GM19397 (cell line): ENCODE results near the gene HSBP1.
A peak's percentile ranks its signal among the peaks of the same experiment; 100 is the strongest.

Experiments used
- ATAC-seq: cut with Tn5 transposase; IDR thresholded peaks from one replicate; pipeline ENCODE4 v1.9.1; 2021; ENCODE audit warnings: mild to moderate bottlenecking, moderate library complexity; ENCODE audit not compliant: unreplicated experiment

The HSBP1 gene

DNA sequence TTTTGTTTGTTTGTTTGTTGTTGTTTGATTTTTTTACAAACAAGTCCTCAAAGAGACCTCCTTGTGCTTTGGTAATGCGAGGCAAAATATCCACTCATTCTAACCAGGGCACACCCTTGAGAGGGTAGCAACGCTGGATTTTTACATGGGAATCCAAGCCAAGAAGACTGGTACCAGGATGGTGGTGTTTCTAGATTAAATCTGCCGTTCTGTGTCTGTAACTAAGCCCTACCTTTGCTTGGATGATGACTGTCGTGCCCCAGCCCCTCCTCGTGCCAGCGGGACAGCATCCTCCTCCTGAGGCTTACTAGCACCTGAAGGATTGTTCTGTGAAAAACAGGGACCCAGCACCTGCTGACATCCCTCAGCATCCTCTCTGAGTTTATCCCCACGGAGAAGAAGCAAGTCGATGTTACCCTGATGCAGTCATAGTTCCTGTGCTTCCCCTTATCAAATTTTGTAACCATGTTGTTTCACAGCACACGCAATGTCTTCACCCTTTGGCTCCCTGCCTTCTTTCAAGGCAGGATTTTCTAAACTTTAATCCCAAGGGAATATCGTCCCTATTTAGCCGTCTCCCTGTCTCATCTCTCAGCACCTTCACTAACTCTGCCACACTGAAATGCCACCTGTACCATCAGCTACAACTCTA lies 5.1 kb upstream of the HSBP1 start:
- no peak for ATAC-seq

DNA sequence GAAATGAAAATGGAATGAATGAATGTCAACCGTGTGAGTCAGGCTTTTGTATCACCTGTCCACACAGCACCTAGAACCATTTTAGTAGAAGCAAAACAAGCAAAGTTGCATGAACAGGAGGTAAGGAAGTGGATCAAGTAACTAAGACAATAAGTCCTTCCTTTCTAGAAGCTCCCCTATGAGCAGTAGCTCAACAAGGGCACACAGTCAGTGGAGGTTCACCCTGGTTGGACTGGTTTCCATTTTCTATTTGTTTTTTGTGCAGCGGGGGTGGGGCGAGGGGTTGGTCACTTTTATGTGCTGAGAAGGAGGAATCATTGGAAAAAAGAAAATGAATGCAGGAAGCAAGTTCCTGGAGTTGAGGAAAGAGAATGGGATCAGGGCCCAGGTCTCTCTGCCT lies 4.0 kb upstream of the HSBP1 start:
- ATAC-seq: no peak

DNA sequence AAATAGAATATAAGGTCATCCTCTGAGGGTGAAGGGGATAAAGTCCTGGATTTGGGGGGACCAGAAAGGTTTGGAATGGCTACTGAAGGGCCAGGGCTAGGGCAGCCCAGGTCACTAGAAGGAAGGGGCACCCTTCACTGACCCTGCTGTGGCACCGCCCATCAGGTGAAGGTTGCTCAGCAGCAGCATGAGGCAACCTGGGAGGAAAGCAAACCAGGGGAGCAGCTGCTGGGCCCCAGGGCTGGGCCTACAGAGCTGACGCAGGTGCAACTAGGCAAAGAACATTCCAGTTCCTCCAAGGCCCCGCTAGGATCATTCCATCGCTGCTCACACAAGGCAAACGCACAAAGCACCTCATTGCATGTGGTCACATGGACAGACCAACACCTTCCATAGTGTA lies 3.4 kb upstream of the HSBP1 start:
- no peak for ATAC-seq

DNA sequence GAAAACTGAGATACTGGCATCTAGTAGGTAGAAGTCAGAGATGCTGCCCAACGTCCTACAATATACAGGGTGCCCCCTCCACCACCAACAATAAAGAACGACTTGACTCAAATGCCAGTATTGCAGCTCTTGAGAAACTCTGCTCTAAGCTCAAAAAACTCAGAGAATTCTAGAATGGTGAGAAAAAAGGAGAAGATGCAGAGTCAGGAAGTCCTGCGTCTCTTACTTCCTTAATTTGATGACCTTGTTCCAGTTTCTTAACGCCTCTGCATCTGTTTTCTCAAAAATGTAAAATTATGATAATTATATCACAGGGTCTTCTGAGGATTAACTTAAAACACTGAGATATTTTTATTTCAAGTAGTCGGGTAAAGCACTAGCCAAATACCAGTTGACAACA lies 1.7 kb upstream of the HSBP1 start:
- ATAC-seq: no peak

DNA sequence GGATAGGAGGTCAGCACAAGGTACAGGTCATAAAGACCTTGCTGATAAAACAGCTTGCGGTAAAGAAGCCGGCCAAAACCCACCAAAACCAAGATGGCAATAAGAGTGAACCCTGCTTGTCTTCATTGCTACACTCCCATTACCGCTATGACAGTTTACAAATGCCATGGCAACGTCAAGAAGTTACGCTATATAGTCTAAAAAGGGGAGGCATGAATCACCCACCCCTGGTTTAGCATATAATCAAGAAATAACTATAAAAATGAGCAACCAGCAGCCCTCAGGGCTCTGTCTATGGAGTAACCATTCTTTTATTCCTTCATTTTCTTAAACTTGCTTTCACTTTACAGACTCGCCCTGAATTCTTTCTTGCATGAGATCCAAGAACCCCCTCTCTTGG lies 1.0 kb upstream of the HSBP1 start:
- no peak for ATAC-seq

DNA sequence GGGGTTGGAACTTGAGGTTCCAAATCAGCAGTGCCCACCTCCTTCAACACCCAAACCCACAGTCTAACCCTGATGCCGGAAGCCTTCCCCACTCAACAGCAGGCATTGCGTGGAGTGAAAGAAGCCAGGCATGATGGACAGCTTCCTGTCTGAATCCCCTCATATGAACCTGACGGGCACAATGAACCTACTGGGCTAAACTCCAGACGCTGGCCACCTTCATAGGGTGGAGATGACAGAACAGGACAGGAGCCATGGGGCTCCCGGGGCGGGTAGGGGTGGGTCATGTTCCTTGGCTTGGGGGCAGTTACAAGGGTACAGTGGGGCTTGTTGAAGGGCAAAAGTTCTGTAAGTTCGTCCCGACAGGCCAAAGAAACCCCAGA lies 460 bp upstream of the HSBP1 start:
- no peak for ATAC-seq

DNA sequence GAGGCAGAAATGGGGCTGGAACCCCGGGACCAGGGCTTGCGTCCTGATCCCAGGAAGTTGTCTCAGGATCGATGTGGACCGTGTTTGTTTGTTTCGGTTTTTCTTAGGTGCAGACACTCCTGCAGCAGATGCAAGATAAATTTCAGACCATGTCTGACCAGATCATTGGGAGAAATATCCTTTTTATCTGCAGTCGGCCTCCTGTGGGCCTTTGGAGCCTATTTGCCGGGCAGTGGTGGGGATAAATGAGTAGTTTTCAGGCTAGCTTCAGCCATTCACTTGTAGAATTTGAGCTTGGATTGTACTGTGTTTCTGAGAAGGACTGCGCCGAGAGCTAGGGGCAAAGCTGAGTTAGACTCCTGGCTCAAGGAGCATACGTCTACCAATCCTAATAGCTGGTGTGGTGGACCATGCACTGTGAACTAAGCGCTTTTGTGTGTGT lies 816 bp downstream of the HSBP1 start:
- no peak for ATAC-seq

DNA sequence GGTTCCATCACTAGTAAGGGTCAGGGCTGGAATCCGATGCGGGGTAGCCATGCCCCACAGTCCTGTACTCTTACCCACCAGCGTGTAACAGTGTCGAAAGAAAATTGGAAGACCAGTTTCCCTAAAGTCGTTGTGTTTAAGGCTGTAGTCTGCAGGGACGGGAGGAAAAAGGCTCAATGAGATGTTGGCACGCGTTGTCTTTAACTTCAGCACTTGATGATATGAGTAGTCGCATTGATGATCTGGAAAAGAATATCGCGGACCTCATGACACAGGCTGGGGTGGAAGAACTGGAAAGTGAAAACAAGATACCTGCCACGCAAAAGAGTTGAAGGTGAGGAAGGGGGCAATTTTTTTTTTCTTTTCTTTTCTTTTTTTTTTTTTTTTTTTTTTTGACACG lies 1.3 kb downstream of the HSBP1 start:
- no peak for ATAC-seq

DNA sequence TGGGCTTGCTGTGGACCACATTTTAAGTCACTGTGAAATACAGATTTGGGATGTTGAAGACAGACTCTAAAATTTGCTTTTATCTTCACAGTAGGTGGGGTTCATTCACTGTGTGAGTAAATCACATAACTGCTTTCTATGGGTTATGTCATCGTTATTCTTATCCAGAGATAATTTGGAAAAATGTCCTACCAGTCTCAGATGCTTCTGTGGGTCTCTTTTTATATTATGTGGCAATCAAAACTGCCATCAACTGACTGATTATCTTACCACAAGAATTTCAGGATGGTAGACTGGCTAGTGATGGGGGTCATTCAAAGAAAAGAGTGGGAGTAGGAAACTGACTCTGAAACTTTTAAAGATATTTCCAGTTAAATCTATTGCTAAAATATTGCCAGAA lies 3.1 kb downstream of the HSBP1 start:
- ATAC-seq: no peak

DNA sequence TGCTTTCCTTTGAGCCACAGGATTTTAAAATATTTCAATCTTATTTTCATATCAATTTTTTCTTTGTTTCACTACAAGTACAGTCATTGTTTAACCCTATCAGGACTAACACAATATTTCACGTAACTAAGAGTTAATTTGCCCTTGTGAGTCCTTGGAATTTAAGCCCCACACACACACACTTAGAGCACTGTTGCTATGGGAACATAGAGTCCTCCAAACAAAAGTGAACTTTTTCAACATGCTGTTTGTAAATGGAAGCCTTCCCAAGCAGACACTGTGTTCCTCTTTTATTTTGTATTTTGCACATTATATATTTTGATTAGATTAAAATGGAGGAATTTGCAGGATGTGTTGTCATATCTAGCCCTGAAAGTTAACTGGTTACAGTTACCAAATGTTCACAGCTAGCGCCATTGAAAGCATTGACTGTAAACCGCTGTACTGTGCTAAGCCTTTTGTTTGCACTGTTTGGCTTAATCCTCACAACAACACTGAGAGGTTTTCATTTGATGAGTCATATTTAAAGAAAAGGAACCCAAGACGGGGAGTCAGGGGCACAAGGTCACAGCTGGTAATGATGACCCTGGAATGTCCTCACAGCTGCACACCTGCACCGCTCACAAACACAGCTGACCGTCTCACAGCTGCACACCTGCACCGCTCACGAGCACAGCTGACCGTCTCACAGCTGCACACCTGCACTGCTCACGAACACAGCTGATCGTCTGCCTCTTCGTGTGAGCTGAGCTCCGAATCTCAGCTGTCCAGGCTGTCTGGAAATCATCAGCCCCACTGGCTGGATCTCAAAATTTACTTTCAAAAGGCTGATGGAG lies 6.3 kb downstream of the HSBP1 start:
- ATAC-seq: no peak

DNA sequence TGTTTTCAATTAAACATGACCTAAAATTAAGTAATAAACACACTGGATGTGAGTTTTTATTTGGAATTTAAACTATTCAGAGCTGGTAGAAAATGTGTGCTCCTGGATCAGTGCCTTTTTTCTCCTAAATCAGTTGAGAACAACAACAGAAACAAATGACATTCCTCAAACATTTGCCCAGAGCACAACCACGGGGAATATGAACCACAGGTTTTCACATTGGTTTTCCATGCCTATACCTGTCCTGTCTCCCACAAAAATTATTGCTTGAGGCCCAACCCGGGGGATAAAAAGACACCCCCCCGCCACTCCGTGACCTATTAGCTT lies 6.8 kb downstream of the HSBP1 start:
- ATAC-seq: no peak

DNA sequence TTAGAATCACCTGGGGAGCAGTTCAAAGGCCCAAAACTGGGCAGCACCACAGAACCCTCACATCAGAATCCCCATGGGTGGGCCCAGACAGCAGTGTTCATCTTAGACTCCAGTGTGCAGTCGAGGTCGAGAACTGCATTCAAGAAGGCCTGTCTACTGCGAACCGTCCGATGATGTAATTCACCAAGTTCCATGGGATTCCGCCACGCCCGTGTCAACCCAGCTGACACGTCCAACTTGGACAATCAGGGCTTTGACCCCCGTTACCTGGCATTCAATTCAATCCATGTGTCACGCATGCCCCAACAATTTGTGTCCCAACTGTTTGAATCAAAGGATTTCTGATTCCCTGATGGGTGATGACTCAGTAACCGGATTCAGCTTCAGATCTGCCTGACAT lies 9.2 kb downstream of the HSBP1 start:
- ATAC-seq: no peak

DNA sequence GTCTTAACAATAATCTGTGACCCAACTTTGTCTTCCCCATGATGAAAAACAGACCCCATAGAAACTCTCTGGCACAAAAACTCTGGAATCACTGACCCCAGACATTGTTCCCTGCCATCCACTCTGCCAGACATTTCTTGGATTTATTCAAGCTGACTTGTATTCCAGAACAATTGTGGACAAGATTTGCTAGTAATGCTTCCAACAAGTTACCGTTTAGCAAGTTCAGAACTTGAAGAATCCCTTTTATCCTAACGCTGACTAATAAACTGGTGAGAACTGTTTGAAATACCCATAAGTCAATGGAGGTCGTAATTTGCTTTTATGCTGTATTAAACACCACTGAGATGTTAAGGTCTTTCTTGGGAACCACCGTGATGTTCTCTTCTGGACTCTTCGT lies 10.5 kb downstream of the HSBP1 start:
- no peak for ATAC-seq

DNA sequence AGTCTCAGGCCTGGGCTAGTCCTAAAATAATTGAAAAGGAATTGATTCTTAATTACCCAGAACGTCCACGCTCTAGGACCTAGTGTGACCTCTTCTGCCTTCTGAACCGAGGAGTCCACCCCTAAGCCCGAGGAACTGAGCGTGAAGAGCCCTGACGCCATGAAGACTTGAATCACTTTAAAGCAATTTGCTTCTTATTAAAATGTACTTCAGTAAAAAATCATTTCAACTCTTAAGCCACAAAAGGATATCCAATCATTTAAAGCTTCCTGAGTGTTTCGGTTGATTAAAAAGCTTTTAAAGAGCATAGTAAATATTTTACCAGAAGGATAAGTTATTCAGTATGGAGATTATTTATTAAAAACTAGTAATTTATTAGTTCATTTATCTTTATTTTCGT lies 11.6 kb downstream of the HSBP1 start:
- no peak for ATAC-seq

DNA sequence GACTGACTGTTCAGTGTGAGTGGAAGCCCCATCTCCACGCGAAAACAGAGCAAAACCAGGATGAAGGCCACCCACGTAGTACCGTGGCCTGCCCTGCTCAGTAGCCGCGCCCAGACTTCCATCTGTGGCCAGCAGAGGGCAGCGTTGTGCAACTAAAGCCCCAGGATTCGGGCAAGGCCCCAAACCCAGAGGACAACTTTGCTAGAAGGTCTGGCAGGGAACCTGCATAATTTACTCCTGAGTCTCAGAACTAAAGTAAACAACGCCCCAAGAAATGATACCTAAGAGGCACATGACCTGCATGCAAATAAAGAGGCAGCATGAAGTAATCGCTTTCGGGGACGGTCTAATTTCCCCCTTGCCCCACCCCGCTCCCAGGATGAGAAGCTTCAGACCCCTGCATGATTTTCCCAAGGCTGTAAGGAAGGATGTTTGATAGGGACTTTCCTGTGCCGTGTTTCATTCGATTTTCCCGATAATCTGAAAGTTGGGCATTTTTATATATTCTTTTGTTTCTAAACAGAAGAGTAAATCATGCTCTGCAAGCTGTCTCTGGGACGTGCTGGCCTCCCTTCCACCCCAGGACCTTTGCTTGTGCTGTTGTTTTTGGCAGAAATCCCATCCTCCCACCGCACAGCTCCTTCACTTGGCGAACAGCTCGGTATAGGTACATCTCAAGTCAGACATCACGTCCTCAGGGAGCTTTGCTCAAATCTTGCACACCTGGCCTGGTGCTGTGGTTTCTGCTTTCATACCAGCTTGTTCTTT lies 18.6 kb downstream of the HSBP1 start:
- peak; percentile 75 for ATAC-seq

DNA sequence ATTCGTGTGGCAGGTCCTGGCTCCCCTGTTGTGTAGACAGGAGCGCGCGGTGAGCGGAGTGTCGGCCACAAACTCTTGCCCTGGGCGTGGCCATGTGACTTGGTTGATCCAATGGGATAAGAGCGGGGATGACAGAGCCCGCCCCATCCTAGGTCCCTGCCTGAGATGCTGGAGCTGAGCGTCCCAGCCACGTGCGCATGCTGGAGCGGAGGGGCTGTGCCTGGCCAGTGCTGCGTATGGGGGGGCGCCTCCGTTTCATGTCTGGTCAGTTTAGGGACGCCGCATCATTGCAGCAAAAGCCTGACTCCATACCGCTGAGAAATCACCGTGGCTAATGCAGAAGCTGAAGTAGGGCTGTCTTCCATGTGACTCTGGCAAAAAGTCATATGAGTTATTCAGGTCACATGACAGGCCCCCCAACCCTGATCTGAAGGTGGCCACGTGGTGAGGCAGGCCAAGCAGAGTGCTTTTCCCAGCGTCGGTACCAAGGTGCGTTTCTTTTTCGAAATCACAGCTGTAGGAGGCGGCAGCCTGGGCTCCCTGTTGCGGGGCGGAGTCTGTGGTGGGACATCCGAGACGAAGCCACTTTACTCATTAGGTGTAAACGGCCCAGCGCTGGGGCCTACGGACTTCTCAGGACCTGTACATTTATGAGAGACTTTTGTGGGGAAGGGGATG lies 22.5 kb downstream of the HSBP1 start:
- ATAC-seq: no peak

DNA sequence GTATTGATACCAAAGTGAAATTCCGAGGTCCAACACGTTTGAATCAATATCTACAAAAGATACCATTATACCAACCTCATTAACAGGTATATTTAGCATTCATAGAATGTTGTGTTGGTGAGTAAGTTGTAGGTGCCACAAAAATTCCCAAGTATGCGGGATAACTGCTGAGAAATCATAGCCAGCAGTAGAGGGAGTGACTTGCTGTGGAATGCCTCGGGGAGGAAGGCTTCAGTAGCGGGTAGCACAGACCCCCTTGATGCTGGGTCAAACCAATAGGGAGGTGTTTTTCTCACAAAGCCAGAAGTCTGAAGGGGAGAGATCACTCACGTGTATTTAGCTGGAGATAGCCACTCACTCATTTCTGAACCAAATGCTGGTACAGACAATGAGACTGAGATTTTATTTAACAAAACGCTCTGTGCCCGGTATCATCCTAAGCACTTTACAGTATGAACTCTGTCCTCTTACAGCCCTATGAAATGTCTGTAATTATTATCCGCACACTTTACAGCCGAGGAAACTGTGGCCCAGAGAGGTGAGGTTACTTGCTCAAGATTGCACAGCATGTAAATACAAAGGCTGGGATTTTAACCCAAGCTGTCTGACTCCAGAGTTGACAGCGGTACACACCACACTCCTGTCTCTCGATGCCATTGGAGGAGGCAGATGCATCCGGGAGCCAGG lies 23.1 kb downstream of the HSBP1 start:
- ATAC-seq: no peak

DNA sequence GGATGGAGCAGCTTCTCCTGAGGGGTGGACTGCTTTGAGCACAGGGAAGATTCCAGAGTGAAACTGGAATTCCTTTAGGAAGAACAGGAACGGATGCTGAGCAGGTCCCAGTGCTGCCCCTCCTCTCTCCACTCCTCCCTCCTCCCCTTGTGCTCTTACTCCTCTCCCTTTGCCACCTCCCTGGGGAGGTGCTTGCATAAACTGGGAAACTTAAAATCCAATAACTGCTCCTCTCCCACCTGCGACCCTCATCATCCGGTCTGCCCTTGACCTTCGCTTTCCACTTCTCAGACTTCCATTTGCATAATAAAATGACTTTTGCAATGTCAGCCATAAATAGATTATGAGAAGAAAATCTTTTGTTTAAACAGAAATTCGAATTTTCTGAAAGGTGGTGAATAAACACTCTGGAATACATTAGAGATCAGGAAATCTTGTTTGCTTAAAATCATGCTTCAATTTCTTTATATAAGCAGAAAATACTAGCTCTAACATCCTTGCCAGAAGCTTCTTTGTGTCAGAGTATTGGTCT lies 23.7 kb downstream of the HSBP1 start:
- no peak for ATAC-seq

DNA sequence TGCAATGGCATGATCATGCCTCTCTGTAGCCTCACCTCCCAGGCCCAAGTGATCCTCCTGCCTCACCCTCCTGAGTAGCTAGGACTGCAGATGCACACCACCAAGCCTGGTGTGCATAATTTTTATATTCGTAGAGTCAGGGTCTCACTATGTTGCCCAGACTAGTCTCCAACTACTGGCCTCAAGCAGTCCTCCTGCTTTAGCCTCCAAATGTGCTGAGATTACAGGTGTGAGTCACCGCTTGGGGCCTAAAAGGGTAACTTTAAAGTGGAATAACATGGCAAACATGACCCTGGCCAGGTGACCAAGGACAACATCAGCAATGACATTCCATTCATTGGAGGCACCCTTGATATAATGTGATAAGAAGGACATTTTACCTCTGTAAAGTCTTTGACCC lies 26.1 kb downstream of the HSBP1 start:
- no peak for ATAC-seq
